ENCODE data around the gene FITM1. TPM values are rescaled to one million over a fixed set of nuclear protein-coding genes. Genes with fewer than 3 reads are reported as not detected.
"Not testable (repeated sequence)": the region's sequence is repeated elsewhere in the genome, so short reads cannot be mapped to it uniquely, and the experiment has no call there.

The FITM1 gene
- polyA plus RNA-seq, 1 of the 3 experiments (the other 2 are of a cell fraction), result 0.12 TPM

DNA sequence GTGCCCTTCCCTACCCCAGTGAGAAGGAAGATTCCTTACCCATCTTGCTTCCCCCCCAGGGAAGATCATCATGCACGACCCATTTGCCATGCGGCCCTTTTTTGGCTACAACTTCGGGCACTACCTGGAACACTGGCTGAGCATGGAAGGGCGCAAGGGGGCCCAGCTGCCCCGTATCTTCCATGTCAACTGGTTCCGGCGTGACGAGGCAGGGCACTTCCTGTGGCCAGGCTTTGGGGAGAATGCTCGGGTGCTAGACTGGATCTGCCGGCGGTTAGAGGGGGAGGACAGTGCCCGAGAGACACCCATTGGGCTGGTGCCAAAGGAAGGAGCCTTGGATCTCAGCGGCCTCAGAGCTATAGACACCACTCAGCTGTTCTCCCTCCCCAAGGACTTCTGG, 27.0 kb upstream of the FITM1 start:
- no peak overlapping the region for H3K4me2 ChIP-seq
- H3K4me3 ChIP-seq (ENCODE audit: low read depth in 2 of 2, low read length in 1 of 2), result no peak overlapping the region
- ChIA-PET POLR2A (interaction anchor here (1.3 kb wide), 1 partner anchor 11 kb away, joined by 4 read pairs; the partner anchor contains the start of genes DCAF11 and NRL), CTCF (interaction anchor here (9.9 to 25.4 kb wide), 2 partner anchors 9 to 38 kb away, joined by 219 to 1159 read pairs; partner anchors contain the start of genes CARMIL3, CPNE6 and PCK2)
- H3K79me2 ChIP-seq (ENCODE audit: insufficient read depth), result no peaks in the 10 kb centered on the region
- no peaks in the 10 kb centered on the region for H3K9me2 ChIP-seq
- H3K9ac ChIP-seq, result no peak overlapping the region
- no peak overlapping the region for H2AFZ ChIP-seq (ENCODE audit: low read depth)
- no peaks in the 10 kb centered on the region; a peak in 1 of 4 replicates for H3K4me1 ChIP-seq (ENCODE audit: control insufficient read depth in 1 of 2, insufficient read depth in 2 of 2, low read depth in 1 of 2, low read length in 1 of 2)
- H4K20me1 ChIP-seq (ENCODE audit: insufficient read depth), result no peaks in the 10 kb centered on the region
- DNase-seq, result no peak
- WGBS (ENCODE audit: low lambda C conversion rate), result 83% methylated on average over 12 of the region's 13 CpGs
- H3K36me3 ChIP-seq (replicated peaks in 1 of 2; ENCODE audit: control insufficient read depth in 1 of 2, insufficient read depth in 2 of 2, low read length in 1 of 2), result peaks cover 0 to 23% of the 10 kb centered on the region in 2 experiments
- H3K27me3 ChIP-seq (ENCODE audit: insufficient read depth), result no peaks in the 10 kb centered on the region
- no peak for TF ChIP-seq RCOR1 (IDR thresholded peaks at IDR 0.05; ENCODE audit: low read length)
- TF ChIP-seq ELF1 (IDR thresholded peaks at IDR 0.05), result no peak
- TF ChIP-seq EZH2phosphoT487 (IDR thresholded peaks at IDR 0.05; ENCODE audit: borderline replicate concordance, low read depth), result no peak
- no peak for TF ChIP-seq SIN3A (IDR thresholded peaks at IDR 0.05; ENCODE audit: borderline replicate concordance, low read depth, low read length)
- H3F3A ChIP-seq (replicated peaks; ENCODE audit: insufficient read depth), result peaks cover 1% of the 10 kb centered on the region
- H3K27ac ChIP-seq (ENCODE audit: low read depth in 2 of 2, low read length in 1 of 2), result no peak overlapping the region
- no peaks in the 10 kb centered on the region for H3K9me3 ChIP-seq

DNA sequence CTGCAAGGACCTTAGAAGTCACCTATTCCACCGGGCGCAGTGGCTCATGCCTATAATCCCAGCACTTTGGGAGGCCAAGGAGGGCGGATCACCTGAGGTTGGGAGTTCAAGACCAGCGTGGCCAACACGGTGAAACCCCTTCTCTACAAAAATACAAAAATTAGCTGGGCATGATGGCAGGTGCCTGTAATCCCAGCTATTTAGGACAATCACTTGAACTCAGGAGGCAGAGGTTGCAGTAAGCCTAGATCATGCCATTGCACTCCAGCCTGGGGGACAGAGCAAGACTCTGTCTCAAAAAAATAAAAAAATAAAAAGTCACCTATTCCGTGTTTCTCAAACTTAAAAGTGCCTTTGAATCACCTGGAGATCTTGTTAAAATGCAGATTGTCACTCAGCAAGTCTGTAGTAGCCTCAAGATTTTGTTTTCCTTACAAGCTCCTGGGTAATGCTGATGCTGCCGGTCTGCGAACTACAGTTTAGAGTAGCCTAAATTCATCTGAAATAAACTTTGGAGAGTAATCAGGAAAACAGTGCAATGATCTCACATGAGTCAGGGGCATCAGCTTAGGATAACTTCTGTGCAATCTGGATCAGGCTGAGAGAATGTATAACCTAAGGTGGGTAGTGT, 24.7 kb upstream of the FITM1 start:
- not testable (repeated sequence) for H3K27me3 ChIP-seq (ENCODE audit: insufficient read depth); H3K79me2 ChIP-seq (ENCODE audit: insufficient read depth); DNase-seq; H2AFZ ChIP-seq (ENCODE audit: low read depth); H3K27ac ChIP-seq (ENCODE audit: low read depth in 2 of 2, low read length in 1 of 2); H3F3A ChIP-seq (replicated peaks; ENCODE audit: insufficient read depth); H4K20me1 ChIP-seq (ENCODE audit: insufficient read depth); H3K4me1 ChIP-seq (ENCODE audit: control insufficient read depth in 1 of 2, insufficient read depth in 2 of 2, low read depth in 1 of 2, low read length in 1 of 2); H3K4me3 ChIP-seq (ENCODE audit: low read depth in 2 of 2, low read length in 1 of 2); H3K4me2 ChIP-seq; H3K9ac ChIP-seq; H3K9me3 ChIP-seq; H3K9me2 ChIP-seq
- 95% methylated on average over 8 of the region's 8 CpGs for WGBS (ENCODE audit: low lambda C conversion rate)
- CTCF ChIA-PET, result interaction anchor here (9.9 to 25.4 kb wide), 2 partner anchors 11 to 40 kb away, joined by 219 to 1159 read pairs; partner anchors contain the start of genes CARMIL3, CPNE6 and PCK2
- POLR2A ChIA-PET, result interaction anchor here (0.7 to 1.7 kb wide), 3 partner anchors 9 to 47 kb away, joined by 3 to 6 read pairs (median 5); no protein-coding TSS in a partner anchor
- H3K36me3 ChIP-seq (replicated peaks in 1 of 2; ENCODE audit: control insufficient read depth in 1 of 2, insufficient read depth in 2 of 2, low read length in 1 of 2), result peaks cover 0 to 14% of the 10 kb centered on the region in 2 experiments

DNA sequence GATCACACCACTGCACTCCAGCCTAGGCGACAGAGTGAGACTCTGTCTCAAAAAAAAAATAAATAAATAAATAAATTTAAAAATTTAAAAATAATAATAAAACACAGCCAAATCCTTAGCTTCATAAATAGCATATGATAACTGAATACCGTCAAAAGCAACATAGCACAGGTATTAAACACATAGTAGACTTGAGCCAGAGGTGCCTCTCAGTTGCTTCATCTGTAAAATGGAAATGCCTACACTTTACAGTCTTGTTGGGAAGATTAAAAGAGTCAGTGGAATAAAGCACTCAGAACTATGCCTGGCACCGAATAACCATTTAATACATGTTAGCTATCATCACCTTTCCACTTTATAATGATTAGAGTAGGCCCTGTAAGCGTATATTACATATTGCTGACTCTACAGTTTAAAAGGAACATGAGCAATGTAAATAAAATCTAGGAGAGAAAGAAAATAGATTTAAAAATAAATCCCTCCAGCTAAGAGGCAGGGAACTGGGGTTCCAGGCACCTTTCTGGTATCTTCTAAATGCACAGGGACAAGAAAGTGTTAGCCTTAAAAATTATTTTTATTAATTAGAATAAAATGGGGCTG, 23.7 kb upstream of the FITM1 start:
- no peaks in the 10 kb centered on the region for H3K9me2 ChIP-seq
- TF ChIP-seq, protein P1, sequence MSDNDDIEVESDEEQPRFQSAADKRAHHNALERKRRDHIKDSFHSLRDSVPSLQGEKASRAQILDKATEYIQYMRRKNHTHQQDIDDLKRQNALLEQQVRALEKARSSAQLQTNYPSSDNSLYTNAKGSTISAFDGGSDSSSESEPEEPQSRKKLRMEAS (IDR thresholded peaks at IDR 0.05; ENCODE audit: low read depth), result no peak
- no peak for TF ChIP-seq MXI1 (IDR thresholded peaks at IDR 0.05; ENCODE audit: low read depth, low read length)
- no peak for TF ChIP-seq TAF1 (IDR thresholded peaks at IDR 0.05; ENCODE audit: borderline replicate concordance, low read depth, low read length)
- no peak for TF ChIP-seq RXRA (IDR thresholded peaks at IDR 0.05; ENCODE audit: borderline replicate concordance, low read depth)
- TF ChIP-seq FOSL2 (IDR thresholded peaks at IDR 0.05; ENCODE audit: borderline replicate concordance, low read depth), result no peak
- TF ChIP-seq ELF1 (IDR thresholded peaks at IDR 0.05), result no peak
- no peak for TF ChIP-seq SIN3A (IDR thresholded peaks at IDR 0.05; ENCODE audit: borderline replicate concordance, low read depth, low read length)
- no peak for TF ChIP-seq EZH2phosphoT487 (IDR thresholded peaks at IDR 0.05; ENCODE audit: borderline replicate concordance, low read depth)
- no peak for TF ChIP-seq TCF12 (IDR thresholded peaks at IDR 0.05)
- TF ChIP-seq RAD21 (IDR thresholded peaks at IDR 0.05; ENCODE audit: low read length), result no peak
- TF ChIP-seq EP300 (IDR thresholded peaks at IDR 0.05; ENCODE audit: borderline replicate concordance in 1 of 2, low read depth in 1 of 2, low read length in 1 of 2), result no peak
- no peak overlapping the region for H3K9ac ChIP-seq
- WGBS (ENCODE audit: low lambda C conversion rate), result 85% methylated on average over 4 of the region's 4 CpGs
- no peaks in the 10 kb centered on the region for H3K79me2 ChIP-seq (ENCODE audit: insufficient read depth)
- H3K4me1 ChIP-seq (ENCODE audit: control insufficient read depth in 1 of 2, insufficient read depth in 2 of 2, low read depth in 1 of 2, low read length in 1 of 2), result no peaks in the 10 kb centered on the region; a peak in 1 of 4 replicates
- peaks cover 4% of the 10 kb centered on the region for H3F3A ChIP-seq (replicated peaks; ENCODE audit: insufficient read depth)
- ChIA-PET POLR2A (interaction anchor here (0.7 to 1.7 kb wide), 4 partner anchors 10 to 44 kb away, joined by 3 to 5 read pairs (median 4); no protein-coding TSS in a partner anchor), CTCF (interaction anchor here (9.9 to 25.4 kb wide), 2 partner anchors 12 to 41 kb away, joined by 219 to 1159 read pairs; partner anchors contain the start of genes CARMIL3, CPNE6 and PCK2)
- H4K20me1 ChIP-seq (ENCODE audit: insufficient read depth), result no peaks in the 10 kb centered on the region
- H3K9me3 ChIP-seq, result no peaks in the 10 kb centered on the region
- peaks cover 0 to 11% of the 10 kb centered on the region in 2 experiments for H3K36me3 ChIP-seq (replicated peaks in 1 of 2; ENCODE audit: control insufficient read depth in 1 of 2, insufficient read depth in 2 of 2, low read length in 1 of 2)
- no peak overlapping the region for H2AFZ ChIP-seq (ENCODE audit: low read depth)
- no peak overlapping the region for H3K4me2 ChIP-seq
- H3K4me3 ChIP-seq (ENCODE audit: low read depth in 2 of 2, low read length in 1 of 2), result no peak overlapping the region
- no peak for DNase-seq
- no peaks in the 10 kb centered on the region for H3K27me3 ChIP-seq (ENCODE audit: insufficient read depth)
- H3K27ac ChIP-seq (ENCODE audit: low read depth in 2 of 2, low read length in 1 of 2), result no peak overlapping the region

Measured in SK-N-SH (cell line).